Activated T-helper 1 cell treated with anti-CD3 and anti-CD28 coated beads, Interleukin-12 subunit alpha, Interleukin-12 subunit beta, Interleukin-2, Interleukin-4 antibody, amounts not matched to agents 30 ng/mL and 10 ng/mL and 1 ng/mL, durations not matched to agents 14 hours and 24 hours and 36 hours (primary cell): ENCODE results near the gene MVB12A. TPM values are rescaled to one million over a fixed set of nuclear protein-coding genes. Genes with fewer than 3 reads are reported as not detected.

Experiments used
- DNase-seq: peaks from one replicate; pipeline ENCODE4 v3.0.0; 2021; ENCODE audit warnings: low spot score
- H3K27ac Mint-ChIP-seq: one replicate; pipeline ENCODE4 v1.8.0; 2021; ENCODE audit warnings: mild to moderate bottlenecking, mixed read lengths
- H3K27me3 Mint-ChIP-seq: one replicate; pipeline ENCODE4 v1.8.0; 2022; ENCODE audit warnings: mild to moderate bottlenecking, moderate library complexity, mixed read lengths; ENCODE audit not compliant: insufficient read depth
- H3K36me3 Mint-ChIP-seq: one replicate; pipeline ENCODE4 v1.8.0; 2021; ENCODE audit warnings: low read depth, mixed read lengths
- H3K4me1 Mint-ChIP-seq: one replicate; pipeline ENCODE4 v1.8.0; 2021; ENCODE audit warnings: low read depth, mixed read lengths
- H3K4me3 Mint-ChIP-seq: one replicate; pipeline ENCODE4 v1.8.0; 2021; ENCODE audit warnings: mild to moderate bottlenecking, moderate library complexity, mixed read lengths
- H3K9me3 Mint-ChIP-seq: one replicate; pipeline ENCODE4 v1.8.0; 2021; ENCODE audit warnings: mixed read lengths
- intact Hi-C: fragments of 100-400 bp; cut with micrococcal nuclease; formaldehyde crosslinking; loops from one replicate; pipeline ENCODE4 v1.15.1; 2024
- total RNA-seq: library from RNA; stranded (reverse); gene quantifications from 2 replicates; pipeline ENCODE4 v1.2.3, GENCODE V29; 2022

MVB12A gene
- total RNA-seq, 1 donor from 2014 or later = 40.8 TPM

- Mint-ChIP-seq H3K27me3 (peaks cover 33% of the 10 kb centered on the region), H3K27ac (no peak overlapping the region), H3K9me3 (no peaks in the 10 kb centered on the region), H3K4me1 (no peaks in the 10 kb centered on the region), H3K4me3 (no peak overlapping the region), H3K36me3 (no peaks in the 10 kb centered on the region)
- intact Hi-C loops = no loop called here
- no peak for DNase-seq
Measured at GRCh38 chr19:17457616-17458015, 37.8 kb downstream of the MVB12A start.

DNA sequence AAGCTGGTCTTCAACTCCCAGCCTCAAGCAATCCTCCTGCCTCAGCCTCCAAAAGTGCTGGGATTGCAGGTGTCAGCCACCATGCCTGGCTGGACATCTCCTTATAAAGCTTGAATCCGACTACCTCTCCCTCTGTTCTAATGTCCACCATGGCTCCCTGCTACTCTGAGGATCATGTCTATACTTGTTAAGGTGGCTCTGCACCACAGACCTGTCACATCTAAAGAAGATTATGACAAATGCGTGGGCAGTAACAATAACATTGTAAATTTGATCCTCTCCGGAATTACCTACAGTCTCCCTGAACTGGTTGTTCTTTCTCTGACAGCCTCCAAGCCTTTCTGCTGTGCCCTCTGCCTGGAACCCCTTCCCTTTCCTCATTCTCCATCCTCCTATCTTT is 39.1 kb downstream of the MVB12A start:
- H3K36me3 Mint-ChIP-seq = no peaks in the 10 kb centered on the region
- no peak overlapping the region for H3K27ac Mint-ChIP-seq
- intact Hi-C loops = no loop called here
- no peak for DNase-seq
- peaks cover 31% of the 10 kb centered on the region for H3K27me3 Mint-ChIP-seq
- no peaks in the 10 kb centered on the region for H3K9me3 Mint-ChIP-seq
- no peak overlapping the region for H3K4me3 Mint-ChIP-seq
- H3K4me1 Mint-ChIP-seq = no peaks in the 10 kb centered on the region

GRCh38 chr19:17460372-17461230 is 40.8 kb downstream of the MVB12A start, which contains the start of gene NXNL1:
NXNL1 (minus strand) TSS chr19:17460926; CDS start chr19:17460869, 57 bp downstream.
- no peaks in the 10 kb centered on the region for H3K4me1 Mint-ChIP-seq
- DNase-seq = no peak
- no peak within 1 kb of the TSS for H3K4me3 Mint-ChIP-seq
- no peak within 1 kb of the TSS for H3K27ac Mint-ChIP-seq
- intact Hi-C loops = no loop called here
- no peaks in the 10 kb centered on the region for H3K9me3 Mint-ChIP-seq
- no peaks in the 10 kb centered on the region for H3K36me3 Mint-ChIP-seq
- peaks cover 20% of the 10 kb centered on the region for H3K27me3 Mint-ChIP-seq

DNA sequence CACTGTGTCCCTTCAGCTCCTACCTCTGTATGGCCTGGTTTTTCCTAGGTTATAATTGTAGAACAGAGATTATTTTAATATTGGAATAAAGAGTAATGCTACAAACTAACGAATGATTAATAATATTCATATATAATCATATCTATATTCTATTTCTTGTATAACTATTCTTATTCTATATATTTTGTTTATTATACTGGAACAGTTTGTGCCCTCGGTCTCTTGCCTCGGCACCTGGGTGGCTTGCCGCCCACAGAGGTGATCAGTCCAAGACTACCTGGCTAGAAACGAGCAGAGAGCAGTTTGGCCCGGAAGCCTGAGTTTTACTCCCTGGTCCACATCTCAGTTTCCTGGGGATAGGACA is 46.6 kb downstream of the MVB12A start:
- H3K27me3 Mint-ChIP-seq = peaks cover 23% of the 10 kb centered on the region
- no peak overlapping the region for H3K4me3 Mint-ChIP-seq
- H3K36me3 Mint-ChIP-seq = no peaks in the 10 kb centered on the region
- H3K9me3 Mint-ChIP-seq = no peaks in the 10 kb centered on the region
- intact Hi-C loops = loop anchor here (1.0 kb wide), 5 partner anchors 25 to 174 kb away; no protein-coding TSS in a partner anchor
- peaks cover 23% of the 10 kb centered on the region for H3K4me1 Mint-ChIP-seq
- no peak for DNase-seq
- no peak overlapping the region for H3K27ac Mint-ChIP-seq

GRCh38 chr19:17467471-17468301 is 47.8 kb downstream of the MVB12A start:
- no peaks in the 10 kb centered on the region for H3K9me3 Mint-ChIP-seq
- intact Hi-C loops = no loop called here
- H3K4me1 Mint-ChIP-seq = peaks cover 23% of the 10 kb centered on the region
- no peaks in the 10 kb centered on the region for H3K36me3 Mint-ChIP-seq
- H3K4me3 Mint-ChIP-seq = no peak overlapping the region
- no peak overlapping the region for H3K27ac Mint-ChIP-seq
- peaks cover 26% of the 10 kb centered on the region for H3K27me3 Mint-ChIP-seq
- no peak for DNase-seq

DNA sequence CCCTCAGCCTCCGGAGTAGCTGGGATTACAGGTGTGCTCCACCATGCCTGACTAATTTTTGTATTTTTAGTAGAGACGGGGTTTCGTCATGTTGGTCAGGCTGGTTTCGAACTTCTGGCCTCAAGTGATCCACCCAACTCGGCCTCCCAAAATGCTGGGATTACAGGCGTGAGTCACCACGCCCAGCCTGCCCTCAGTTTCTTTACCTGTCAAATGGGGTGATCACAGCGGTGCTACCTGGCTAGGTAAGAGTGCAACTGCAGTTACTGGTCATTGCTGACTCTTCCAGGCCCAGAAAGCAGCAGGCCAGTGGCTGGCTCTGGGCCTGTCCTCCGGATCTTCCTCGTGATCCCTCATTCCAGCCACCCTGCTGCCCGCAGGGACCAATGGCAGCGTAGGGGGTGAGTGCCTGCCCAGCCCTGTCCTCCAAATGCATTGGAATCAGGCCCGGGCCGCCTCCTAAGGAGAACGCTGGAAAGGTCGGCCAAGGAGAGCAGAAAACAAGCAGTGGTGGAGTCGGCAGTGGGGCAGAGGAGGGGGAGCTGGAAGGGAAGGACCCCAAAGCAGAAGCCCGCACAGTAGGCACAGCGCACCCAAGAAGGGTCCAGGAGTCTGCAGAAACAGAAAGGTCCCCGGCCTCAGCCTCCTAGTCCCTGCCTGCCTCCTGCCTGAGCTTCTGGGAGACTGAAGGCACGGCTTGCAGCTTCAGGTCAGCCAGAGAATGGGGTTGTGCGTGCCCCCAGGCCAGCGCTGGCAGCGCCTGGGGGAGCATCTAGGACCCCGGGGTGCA is 48.6 kb downstream of the MVB12A start:
- H3K27ac Mint-ChIP-seq = no peak overlapping the region
- peaks cover 28% of the 10 kb centered on the region for H3K27me3 Mint-ChIP-seq
- H3K4me3 Mint-ChIP-seq = peak overlapping the region; percentile 89
- no peaks in the 10 kb centered on the region for H3K36me3 Mint-ChIP-seq
- no peaks in the 10 kb centered on the region for H3K9me3 Mint-ChIP-seq
- no peak for DNase-seq
- intact Hi-C loops = loop anchor here (1.0 kb wide), 3 partner anchors 15 to 65 kb away; no protein-coding TSS in a partner anchor
- H3K4me1 Mint-ChIP-seq = peaks cover 30% of the 10 kb centered on the region

DNA sequence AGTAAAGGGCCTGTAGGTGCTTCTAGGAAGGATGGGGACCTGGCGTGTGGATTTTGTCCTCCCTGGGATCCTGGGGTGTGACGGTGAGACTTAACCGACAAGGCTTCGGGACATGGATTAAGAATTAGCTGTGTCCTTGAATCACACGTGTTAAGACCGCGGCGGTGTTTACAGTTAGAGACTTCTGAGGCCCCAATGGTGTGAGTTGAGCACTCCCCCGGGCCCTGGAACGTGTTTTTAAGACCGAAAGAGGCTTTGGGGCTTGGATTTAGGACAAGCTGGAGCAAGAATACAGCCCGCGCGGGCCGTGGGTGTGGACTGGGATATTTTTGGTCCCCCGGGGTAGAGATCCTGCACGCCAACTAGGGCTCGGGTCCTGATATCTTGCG is 49.2 kb downstream of the MVB12A start:
- Mint-ChIP-seq H3K27me3 (peaks cover 28% of the 10 kb centered on the region), H3K36me3 (no peaks in the 10 kb centered on the region), H3K4me1 (peaks cover 30% of the 10 kb centered on the region), H3K4me3 (peak overlapping the region; percentile 89), H3K9me3 (no peaks in the 10 kb centered on the region), H3K27ac (peak overlapping the region; percentile 63)
- no peak for DNase-seq
- intact Hi-C loops = loop anchor here (1.0 kb wide), 3 partner anchors 16 to 66 kb away; no protein-coding TSS in a partner anchor

DNA sequence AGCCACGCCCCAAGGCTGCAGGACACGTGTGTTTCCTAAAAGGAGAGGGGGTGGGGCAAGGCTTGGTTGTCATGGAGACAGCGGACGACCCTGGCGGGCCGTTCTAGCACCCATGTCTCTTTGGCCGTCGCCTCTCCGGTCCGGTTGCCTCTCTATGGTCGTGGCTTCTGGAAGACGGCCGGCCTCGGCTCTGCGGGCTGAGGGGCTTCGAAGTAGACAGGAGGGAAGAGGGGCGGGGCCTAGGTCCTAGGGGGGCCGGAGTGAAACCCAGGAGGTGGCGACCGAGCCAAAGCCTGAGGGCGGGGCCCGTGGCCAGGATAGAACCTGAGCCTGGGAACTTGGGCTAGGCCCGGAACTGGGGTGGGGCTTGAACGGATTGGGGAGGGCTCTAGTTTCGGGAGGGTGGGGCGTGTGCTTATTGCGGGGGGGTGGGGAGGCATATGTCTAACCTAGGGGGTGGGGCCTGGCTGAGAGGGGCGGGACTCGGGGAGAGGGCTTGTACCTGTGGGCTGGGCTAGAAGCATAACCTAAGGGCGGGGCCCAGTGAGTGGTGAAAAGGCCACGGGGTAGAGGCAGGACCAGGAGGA is 49.7 kb downstream of the MVB12A start:
- Mint-ChIP-seq H3K9me3 (no peaks in the 10 kb centered on the region), H3K4me3 (peak overlapping the region; percentile 89)
- intact Hi-C loops = loop anchor here (1.0 to 5.0 kb wide), 8 partner anchors 16 to 132 kb away; partner anchors contain the start of genes COLGALT1, GTPBP3, MVB12A and PGLS

DNA sequence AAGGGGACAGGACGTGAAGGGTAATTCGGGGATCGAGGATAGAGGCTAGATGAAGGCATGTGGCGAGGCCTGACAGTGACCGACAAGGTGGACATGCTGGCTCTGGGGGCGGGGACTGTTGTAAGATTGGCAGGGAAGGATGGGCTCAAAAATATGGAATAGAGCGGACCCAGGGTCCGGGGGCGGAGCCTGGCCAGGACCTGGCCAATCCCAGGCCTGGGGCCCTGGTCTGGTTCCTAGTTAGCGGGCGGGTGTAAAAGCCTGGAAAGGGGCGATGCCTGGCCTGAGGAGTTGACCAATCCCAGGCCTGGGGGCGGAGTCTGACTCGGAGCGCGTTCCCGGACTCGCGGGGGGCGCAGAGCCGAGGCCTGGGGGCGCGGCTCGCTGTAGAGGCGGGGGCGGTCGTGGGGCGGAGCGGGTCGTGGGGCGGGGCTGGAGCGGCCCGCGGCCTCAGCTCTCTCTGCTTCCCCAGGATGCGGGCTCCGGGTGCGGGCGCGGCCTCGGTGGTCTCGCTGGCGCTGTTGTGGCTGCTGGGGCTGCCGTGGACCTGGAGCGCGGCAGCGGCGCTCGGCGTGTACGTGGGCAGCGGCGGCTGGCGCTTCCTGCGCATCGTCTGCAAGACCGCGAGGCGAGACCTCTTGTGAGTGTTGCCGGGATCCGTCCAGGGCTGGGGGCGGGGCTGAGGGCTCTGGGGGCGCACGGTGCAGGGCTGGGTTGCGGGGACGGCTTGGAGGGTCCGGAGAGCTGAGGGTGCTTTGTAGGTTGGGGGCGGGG is 50.4 kb downstream of the MVB12A start, which contains the start of gene SLC27A1:
Gene SLC27A1 (plus strand): TSS at position 457 of the 774 bp plus-strand sequence. CDS start 17 bp downstream, at position 474.
- intact Hi-C loops = loop anchor here (1.0 to 5.0 kb wide), 5 partner anchors 41 to 133 kb away; partner anchors contain the start of genes COLGALT1, GTPBP3, MVB12A and PGLS
- Mint-ChIP-seq H3K4me1 (peaks cover 30% of the 10 kb centered on the region), H3K9me3 (no peaks in the 10 kb centered on the region), H3K27me3 (peaks cover 28% of the 10 kb centered on the region), H3K36me3 (no peaks in the 10 kb centered on the region), H3K4me3 (peak within 1 kb of the TSS; percentile 89), H3K27ac (peak within 1 kb of the TSS; percentile 78)
- DNase-seq = peak; percentile 81

More for the DNA sequence above, 49.7 kb downstream of the MVB12A start:
- H3K27ac Mint-ChIP-seq = peak overlapping the region; percentile 78
- H3K4me1 Mint-ChIP-seq = peaks cover 30% of the 10 kb centered on the region
- no peaks in the 10 kb centered on the region for H3K36me3 Mint-ChIP-seq
- peak; percentile 74 for DNase-seq
- H3K27me3 Mint-ChIP-seq = peaks cover 28% of the 10 kb centered on the region

DNA sequence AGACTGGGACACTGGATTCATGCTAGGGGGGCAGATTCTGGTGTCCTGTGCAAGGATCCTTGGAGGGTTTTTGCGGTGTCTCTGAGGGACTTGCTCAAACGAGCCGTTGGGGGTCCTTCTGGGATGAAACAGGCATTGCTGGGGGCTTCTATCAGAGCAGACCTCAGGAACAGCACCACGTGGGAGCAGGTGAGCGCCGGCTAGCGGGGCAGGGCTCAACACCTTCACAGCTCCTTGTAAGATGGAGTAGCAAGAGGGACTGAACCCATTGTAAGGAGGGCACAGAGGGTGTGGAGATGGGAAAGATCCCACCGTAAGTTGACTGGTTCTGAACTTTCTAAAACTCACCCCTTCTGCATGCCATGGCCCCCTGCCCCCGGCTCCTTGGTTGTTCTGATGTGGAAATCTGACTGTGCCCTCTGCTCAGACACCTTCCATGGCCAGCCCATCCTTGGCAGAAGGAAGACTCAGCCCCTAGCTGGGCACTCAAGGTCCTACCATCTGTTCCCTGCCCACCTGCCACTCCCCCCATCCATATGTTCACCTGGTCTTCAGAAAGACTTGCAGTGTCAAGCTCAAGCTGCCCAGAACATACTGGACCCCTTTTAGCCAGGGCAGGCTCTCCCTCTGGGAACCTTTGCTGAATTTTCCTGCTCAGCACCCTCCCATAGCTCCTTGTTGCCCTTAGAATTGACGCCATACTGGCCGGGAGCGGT is 51.7 kb downstream of the MVB12A start:
- no peaks in the 10 kb centered on the region for H3K36me3 Mint-ChIP-seq
- no peak overlapping the region for H3K27ac Mint-ChIP-seq
- intact Hi-C loops = loop anchor here (5.0 kb wide), 1 partner anchor 86 kb away; the partner anchor contains the start of gene COLGALT1
- H3K4me1 Mint-ChIP-seq = peaks cover 25% of the 10 kb centered on the region
- peaks cover 23% of the 10 kb centered on the region for H3K27me3 Mint-ChIP-seq
- H3K4me3 Mint-ChIP-seq = peak overlapping the region; percentile 89
- no peaks in the 10 kb centered on the region for H3K9me3 Mint-ChIP-seq
- DNase-seq = no peak

DNA sequence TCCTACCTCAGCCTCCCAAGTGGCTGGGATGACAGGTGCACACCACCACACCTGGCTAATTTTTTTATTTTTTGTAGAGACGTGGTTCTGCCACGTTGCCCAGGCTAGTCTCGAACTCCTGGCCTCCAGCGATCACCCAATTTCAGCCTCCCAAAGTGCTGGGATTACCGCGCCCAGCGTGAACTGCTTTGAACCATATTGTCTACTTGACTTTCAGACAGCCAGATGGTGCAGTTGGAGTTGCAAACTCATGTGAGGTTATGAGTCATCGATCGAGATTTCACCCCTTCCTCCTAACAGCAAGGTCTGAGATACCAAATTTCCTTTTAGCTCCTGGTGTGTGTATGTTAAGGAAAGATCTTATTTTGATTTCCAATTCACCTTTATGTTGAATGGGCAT is 53.2 kb downstream of the MVB12A start:
- peak overlapping the region; percentile 7 for H3K4me3 Mint-ChIP-seq
- DNase-seq = no peak
- H3K27me3 Mint-ChIP-seq = peaks cover 17% of the 10 kb centered on the region
- H3K4me1 Mint-ChIP-seq = peaks cover 19% of the 10 kb centered on the region
- H3K27ac Mint-ChIP-seq = no peak overlapping the region
- H3K36me3 Mint-ChIP-seq = no peaks in the 10 kb centered on the region
- no peaks in the 10 kb centered on the region for H3K9me3 Mint-ChIP-seq
- intact Hi-C loops = loop anchor here (5.0 kb wide), 1 partner anchor 84 kb away; the partner anchor contains the start of gene COLGALT1
